PFSK-1 (cell line): ENCODE measurements around the gene VCP.

Source experiments
- FOXP2 ChIP-seq: optimal IDR thresholded peaks from 2 replicates; pipeline ENCODE3; 2011; ENCODE audit warnings: borderline replicate concordance, control low read depth, inconsistent platforms; ENCODE audit not compliant: insufficient read depth; ENCODE audit errors: extremely low read length, extremely low read depth
- POLR2AphosphoS5 ChIP-seq: IDR thresholded peaks from 2 replicates; pipeline ENCODE4 v1.6.1; 2012; ENCODE audit warnings: low read depth, mild to moderate bottlenecking, control low read depth, low read length, moderate library complexity
- SIN3A ChIP-seq: IDR thresholded peaks from 2 replicates; pipeline ENCODE4 v1.6.1; 2012; ENCODE audit warnings: mild to moderate bottlenecking, low read length, moderate library complexity, borderline replicate concordance; ENCODE audit not compliant: insufficient read depth
- TAF1 ChIP-seq: IDR thresholded peaks from 2 replicates; pipeline ENCODE4 v1.6.1; 2012; ENCODE audit warnings: low read length, control low read depth, borderline replicate concordance; ENCODE audit not compliant: insufficient read depth
- TF ChIP-seq, protein P1 (sequence below), 2 experiments: IDR thresholded peaks; 2 replicates each; pipeline versions ENCODE4 v1.6.1 to v1.8.0; 2011 to 2012; ENCODE audit warnings: low read depth in 2 of 2, low read length in 2 of 2, control low read depth in 1 of 2, inconsistent platforms in 1 of 2, mild to moderate bottlenecking in 1 of 2, moderate library complexity in 1 of 2; ENCODE audit not compliant: insufficient read depth in 1 of 2

DNA sequence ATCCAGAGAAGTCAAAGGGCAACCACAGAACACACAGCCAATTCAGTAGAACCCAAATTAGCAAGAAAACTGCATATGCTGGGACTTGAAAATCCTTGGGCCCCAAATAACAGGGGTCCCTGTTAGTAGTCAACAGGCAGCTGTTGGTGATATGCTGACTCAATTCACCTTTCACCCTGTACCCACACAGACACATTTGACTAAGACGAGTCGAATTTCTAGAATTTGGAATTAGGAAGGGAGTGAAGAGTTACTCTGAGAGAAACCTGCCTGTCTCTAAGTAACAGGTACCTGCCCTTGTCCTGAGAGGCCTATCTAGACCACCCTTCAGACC, 821 bp upstream of the VCP start:
- TF ChIP-seq POLR2AphosphoS5 (no peak), TAF1 (no peak), SIN3A (no peak), FOXP2 (no peak)
- TF ChIP-seq, protein P1, sequence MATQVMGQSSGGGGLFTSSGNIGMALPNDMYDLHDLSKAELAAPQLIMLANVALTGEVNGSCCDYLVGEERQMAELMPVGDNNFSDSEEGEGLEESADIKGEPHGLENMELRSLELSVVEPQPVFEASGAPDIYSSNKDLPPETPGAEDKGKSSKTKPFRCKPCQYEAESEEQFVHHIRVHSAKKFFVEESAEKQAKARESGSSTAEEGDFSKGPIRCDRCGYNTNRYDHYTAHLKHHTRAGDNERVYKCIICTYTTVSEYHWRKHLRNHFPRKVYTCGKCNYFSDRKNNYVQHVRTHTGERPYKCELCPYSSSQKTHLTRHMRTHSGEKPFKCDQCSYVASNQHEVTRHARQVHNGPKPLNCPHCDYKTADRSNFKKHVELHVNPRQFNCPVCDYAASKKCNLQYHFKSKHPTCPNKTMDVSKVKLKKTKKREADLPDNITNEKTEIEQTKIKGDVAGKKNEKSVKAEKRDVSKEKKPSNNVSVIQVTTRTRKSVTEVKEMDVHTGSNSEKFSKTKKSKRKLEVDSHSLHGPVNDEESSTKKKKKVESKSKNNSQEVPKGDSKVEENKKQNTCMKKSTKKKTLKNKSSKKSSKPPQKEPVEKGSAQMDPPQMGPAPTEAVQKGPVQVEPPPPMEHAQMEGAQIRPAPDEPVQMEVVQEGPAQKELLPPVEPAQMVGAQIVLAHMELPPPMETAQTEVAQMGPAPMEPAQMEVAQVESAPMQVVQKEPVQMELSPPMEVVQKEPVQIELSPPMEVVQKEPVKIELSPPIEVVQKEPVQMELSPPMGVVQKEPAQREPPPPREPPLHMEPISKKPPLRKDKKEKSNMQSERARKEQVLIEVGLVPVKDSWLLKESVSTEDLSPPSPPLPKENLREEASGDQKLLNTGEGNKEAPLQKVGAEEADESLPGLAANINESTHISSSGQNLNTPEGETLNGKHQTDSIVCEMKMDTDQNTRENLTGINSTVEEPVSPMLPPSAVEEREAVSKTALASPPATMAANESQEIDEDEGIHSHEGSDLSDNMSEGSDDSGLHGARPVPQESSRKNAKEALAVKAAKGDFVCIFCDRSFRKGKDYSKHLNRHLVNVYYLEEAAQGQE (IDR thresholded peaks at IDR 0.05; ENCODE audit: insufficient read depth in 1 of 2, low read depth in 2 of 2, low read length in 2 of 2) = no peak
